Testis (tissue), 2 donors: ENCODE results near the gene TTC3.

Source experiments
- POLR2A ChIP-seq: fragments of 450-650 bp; IDR thresholded peaks from one replicate; pipeline ENCODE4 v1.6.1; 2017; ENCODE audit warnings: antibody characterized with exemption, mild to moderate bottlenecking, moderate library complexity
- TF ChIP-seq, protein P1 (sequence below), 3 experiments: fragments of 450-650 bp in 2 of 3; fragments of 200-600 bp in 1 of 3; sonication (generic) in 1 of 3; IDR thresholded peaks; one replicate each; pipeline ENCODE4 v1.5.1; 2016 to 2019; ENCODE audit warnings: antibody characterized with exemption in 3 of 3, mild to moderate bottlenecking in 2 of 3, moderate library complexity in 1 of 3

DNA sequence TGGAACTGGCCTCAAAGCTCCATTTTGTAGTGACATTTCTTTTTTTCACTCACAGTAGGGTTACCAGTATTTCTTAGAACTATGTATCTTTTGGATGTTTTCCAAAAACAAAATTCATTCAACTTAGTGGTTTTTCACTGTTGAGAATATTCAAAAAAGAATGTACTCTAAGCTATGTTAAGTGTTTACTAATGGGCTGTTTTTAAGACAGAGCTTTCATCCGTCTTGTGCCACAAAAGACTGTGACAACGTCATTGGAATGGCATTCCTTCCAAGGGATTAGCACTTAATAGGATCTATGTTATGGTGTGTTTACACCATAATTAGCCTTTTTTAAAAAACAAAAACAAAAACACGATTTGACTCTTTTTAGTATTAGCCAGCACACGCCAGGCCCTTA is 66.8 kb downstream of the TTC3 start:
- TF ChIP-seq, protein P1, sequence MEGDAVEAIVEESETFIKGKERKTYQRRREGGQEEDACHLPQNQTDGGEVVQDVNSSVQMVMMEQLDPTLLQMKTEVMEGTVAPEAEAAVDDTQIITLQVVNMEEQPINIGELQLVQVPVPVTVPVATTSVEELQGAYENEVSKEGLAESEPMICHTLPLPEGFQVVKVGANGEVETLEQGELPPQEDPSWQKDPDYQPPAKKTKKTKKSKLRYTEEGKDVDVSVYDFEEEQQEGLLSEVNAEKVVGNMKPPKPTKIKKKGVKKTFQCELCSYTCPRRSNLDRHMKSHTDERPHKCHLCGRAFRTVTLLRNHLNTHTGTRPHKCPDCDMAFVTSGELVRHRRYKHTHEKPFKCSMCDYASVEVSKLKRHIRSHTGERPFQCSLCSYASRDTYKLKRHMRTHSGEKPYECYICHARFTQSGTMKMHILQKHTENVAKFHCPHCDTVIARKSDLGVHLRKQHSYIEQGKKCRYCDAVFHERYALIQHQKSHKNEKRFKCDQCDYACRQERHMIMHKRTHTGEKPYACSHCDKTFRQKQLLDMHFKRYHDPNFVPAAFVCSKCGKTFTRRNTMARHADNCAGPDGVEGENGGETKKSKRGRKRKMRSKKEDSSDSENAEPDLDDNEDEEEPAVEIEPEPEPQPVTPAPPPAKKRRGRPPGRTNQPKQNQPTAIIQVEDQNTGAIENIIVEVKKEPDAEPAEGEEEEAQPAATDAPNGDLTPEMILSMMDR (IDR thresholded peaks at IDR 0.05), result no peak
- TF ChIP-seq POLR2A, result no peak
